Activated naive CD4-positive, alpha-beta T cell treated with anti-CD3 and anti-CD28 coated beads, Interleukin-2, amount 10 ng/mL, durations not matched to agents 7 days and 5 days (primary cell): ENCODE results near the gene COL7A1.

Experiments
- CTCF ChIA-PET: fragments of 350-600 bp; sonication (Branson Sonifier 250); formaldehyde crosslinking; loops from one replicate; lab custom pipeline; 2021; ENCODE audit warnings: antibody characterized with exemption; lab: Charles Lee
- DNase-seq: peaks from one replicate; pipeline ENCODE4 v3.0.0-alpha.2; 2020
- H3K27ac Mint-ChIP-seq: one replicate; pipeline ENCODE4 v1.8.0; 2021; ENCODE audit warnings: mild to moderate bottlenecking, moderate library complexity, mixed read lengths
- H3K27me3 Mint-ChIP-seq: one replicate; pipeline ENCODE4 v1.8.0; 2021; ENCODE audit warnings: mild to moderate bottlenecking, mixed read lengths
- H3K36me3 Mint-ChIP-seq: one replicate; pipeline ENCODE4 v1.8.0; 2021; ENCODE audit warnings: mixed read lengths
- H3K4me1 Mint-ChIP-seq: one replicate; pipeline ENCODE4 v1.8.0; 2021; ENCODE audit warnings: mixed read lengths
- H3K4me3 Mint-ChIP-seq: one replicate; pipeline ENCODE4 v1.8.0; 2021; ENCODE audit warnings: mild to moderate bottlenecking, moderate library complexity, mixed read lengths
- H3K9me3 Mint-ChIP-seq: one replicate; pipeline ENCODE4 v1.8.0; 2021; ENCODE audit warnings: mixed read lengths

COL7A1 gene

DNA sequence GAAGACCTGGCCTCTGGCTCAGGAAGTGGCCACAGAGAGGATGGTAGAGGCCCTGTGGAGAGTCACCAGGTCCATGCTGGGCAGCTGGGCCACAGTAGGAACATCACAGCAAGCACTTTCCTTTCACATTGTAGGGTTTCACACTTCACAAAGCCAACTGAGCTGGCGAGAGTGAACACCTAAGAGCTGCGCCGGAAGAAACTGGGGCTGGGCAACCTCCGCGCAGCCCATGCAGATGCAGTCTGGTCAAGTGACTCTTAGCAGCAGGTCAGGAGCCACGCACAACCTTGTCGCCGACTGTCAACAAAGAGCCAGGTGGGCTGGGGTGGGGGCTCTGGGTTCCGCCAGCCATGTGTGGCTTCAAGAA, 75.9 kb downstream of the COL7A1 start:
- H3K4me3 Mint-ChIP-seq: no peak overlapping the region
- H3K27me3 Mint-ChIP-seq: peaks cover 4% of the 10 kb centered on the region
- CTCF ChIA-PET: interaction anchor here (1.0 to 1.7 kb wide), 2 partner anchors 21 to 83 kb away, joined by 3 to 6 read pairs; no protein-coding TSS in a partner anchor
- H3K27ac Mint-ChIP-seq: peak overlapping the region; percentile 77
- no peaks in the 10 kb centered on the region for H3K9me3 Mint-ChIP-seq
- DNase-seq: no peak
- peaks cover 25% of the 10 kb centered on the region for H3K36me3 Mint-ChIP-seq
- peaks cover 68% of the 10 kb centered on the region for H3K4me1 Mint-ChIP-seq

DNA sequence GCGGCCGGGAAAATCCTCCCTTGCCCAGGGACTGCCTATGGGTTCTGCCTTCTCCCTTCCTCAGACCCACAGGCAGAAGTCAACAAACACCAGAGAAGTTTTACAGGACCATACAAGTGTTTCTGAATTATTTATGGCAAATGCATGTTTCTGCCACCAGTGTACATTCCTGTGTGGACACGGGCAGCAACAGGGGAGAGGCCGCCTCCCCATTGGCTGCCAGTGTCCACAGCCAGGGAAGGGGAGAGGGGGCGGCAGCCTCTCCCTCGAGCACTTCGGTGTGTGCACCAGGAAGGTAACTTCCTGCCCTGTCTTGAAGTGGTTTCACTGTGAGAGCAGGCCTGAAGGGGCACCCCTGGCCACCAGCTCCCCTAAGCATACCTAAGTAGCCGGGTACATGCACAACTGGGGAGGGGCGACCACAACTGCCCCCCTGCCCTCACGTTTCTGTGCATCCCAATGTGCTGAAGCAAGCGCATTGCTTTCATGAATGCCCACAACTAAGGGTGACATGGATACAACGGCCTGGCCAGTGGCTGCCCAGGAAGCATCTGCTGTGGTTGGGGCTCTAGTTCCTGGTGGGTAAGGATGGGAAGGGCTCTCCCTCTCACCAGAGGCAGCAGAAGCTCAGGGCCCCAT, 76.4 kb downstream of the COL7A1 start:
- peak overlapping the region; percentile 77 for H3K27ac Mint-ChIP-seq
- peaks cover 4% of the 10 kb centered on the region for H3K27me3 Mint-ChIP-seq
- peak; percentile 50 for DNase-seq
- CTCF ChIA-PET: interaction anchor here (1.0 to 1.7 kb wide), 2 partner anchors 22 to 83 kb away, joined by 3 to 6 read pairs; no protein-coding TSS in a partner anchor
- H3K4me3 Mint-ChIP-seq: no peak overlapping the region
- peaks cover 73% of the 10 kb centered on the region for H3K4me1 Mint-ChIP-seq
- H3K9me3 Mint-ChIP-seq: no peaks in the 10 kb centered on the region
- H3K36me3 Mint-ChIP-seq: peaks cover 25% of the 10 kb centered on the region

DNA sequence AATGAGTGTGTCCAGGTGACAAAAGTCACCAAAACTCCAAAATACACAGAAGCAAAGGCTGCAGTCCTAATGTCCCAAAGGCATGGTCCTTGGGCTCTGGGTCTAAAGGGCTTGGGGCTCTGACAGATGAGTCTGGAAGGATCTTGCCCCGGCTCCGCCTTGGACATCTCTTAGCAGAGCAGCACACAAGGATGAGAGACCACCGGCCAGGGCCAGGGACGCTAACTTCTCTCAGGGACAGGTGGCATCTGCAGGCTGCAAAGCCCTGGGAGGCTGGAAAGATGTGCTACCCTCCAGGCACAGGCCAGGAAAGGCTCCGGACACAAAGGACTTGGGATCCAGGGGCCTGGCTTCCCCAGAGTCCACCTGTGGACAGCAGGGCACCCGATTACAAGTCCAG, 77.1 kb downstream of the COL7A1 start:
- no peaks in the 10 kb centered on the region for H3K9me3 Mint-ChIP-seq
- CTCF ChIA-PET: interaction anchor here (1.7 kb wide), 1 partner anchor 82 kb away, joined by 6 read pairs; no protein-coding TSS in a partner anchor
- H3K4me1 Mint-ChIP-seq: peaks cover 78% of the 10 kb centered on the region
- peaks cover 23% of the 10 kb centered on the region for H3K36me3 Mint-ChIP-seq
- H3K4me3 Mint-ChIP-seq: no peak overlapping the region
- DNase-seq: no peak
- H3K27me3 Mint-ChIP-seq: peaks cover 4% of the 10 kb centered on the region
- H3K27ac Mint-ChIP-seq: peak overlapping the region; percentile 5

DNA sequence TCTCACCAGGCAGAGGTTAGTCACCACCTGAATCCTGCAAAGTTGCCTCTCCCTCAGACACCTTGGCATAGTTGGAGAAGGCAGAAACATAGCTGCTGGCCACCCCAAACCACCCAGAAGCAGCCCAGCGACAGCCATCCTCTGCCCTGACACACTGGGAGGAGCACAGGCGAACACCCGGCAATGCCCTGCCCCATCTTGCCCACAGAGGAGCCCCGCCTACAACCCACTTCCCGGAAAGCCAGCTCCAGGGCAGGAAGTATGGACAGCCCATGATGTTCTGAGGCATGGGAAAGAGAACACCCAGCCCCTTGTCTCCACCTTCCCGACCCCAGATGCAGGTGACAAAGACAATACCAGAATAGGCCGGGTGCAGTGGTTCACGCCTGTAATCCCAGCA, 78.6 kb downstream of the COL7A1 start:
- DNase-seq: peak; percentile 60
- Mint-ChIP-seq H3K27me3 (peaks cover 4% of the 10 kb centered on the region), H3K4me1 (peaks cover 84% of the 10 kb centered on the region), H3K27ac (peak overlapping the region; percentile 49), H3K9me3 (no peaks in the 10 kb centered on the region), H3K4me3 (peak overlapping the region; percentile 24), H3K36me3 (peaks cover 18% of the 10 kb centered on the region)
- CTCF ChIA-PET: interaction anchor here (1.1 to 1.5 kb wide), 2 partner anchors 9 to 81 kb away, joined by 3 to 7 read pairs; no protein-coding TSS in a partner anchor

DNA sequence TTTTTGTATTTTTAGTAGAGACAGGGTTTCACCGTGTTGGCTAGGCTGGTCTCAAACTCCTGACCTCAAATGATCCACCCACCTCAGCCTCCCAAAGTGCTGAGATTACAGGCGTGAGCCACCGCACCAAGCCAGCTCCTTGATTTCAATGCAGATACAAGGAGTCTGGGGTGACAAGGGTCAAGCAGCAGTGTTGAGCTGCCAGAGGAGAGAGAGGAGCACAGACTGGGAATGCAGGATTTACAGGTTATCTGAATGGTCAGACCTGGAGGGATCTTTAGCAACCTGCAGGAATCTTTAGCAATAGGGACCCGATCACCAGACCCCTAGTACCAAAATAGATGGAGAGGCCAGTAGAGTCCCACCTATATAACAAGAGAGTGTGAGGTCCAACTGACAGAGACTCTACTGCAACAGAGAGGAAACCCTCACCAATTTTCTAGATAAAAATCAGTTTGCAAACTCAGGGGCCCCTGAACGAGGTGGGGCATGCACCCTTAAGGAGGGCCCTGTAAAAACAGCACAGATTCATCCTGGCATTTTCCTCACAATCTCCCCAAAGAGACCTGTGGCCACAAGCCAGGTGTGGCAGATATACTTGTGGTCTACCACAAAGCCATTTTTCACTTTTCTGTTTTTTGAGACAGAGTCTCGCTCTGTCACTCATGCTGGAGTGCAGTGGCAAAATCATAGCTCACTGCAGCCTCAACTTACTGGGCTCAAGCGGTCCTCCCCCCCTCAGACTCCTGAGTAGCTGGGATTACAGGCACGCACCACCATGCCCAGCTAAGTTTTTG, 80.5 kb downstream of the COL7A1 start:
- Mint-ChIP-seq H3K9me3 (no peaks in the 10 kb centered on the region), H3K27ac (peak overlapping the region; percentile 85), H3K27me3 (peaks cover 20% of the 10 kb centered on the region), H3K4me3 (peak overlapping the region; percentile 40), H3K4me1 (peaks cover 80% of the 10 kb centered on the region), H3K36me3 (peaks cover 16% of the 10 kb centered on the region)
- CTCF ChIA-PET: interaction anchor here (0.7 to 1.4 kb wide), 3 partner anchors 44 to 79 kb away, joined by 3 to 6 read pairs (median 5); no protein-coding TSS in a partner anchor
- peak; percentile 71 for DNase-seq
